SK-N-SH treated with all-trans-retinoic acid at 6 μM for 48 hours (cell line): ENCODE data around the gene CCKAR.

ENCODE experiments used
- ATAC-seq: fragments of 200-7000 bp; cut with Tn5 transposase; 3 replicates; pipeline ENCODE4 v1.9.1; 2020; ENCODE audit warnings: mild to moderate bottlenecking, moderate library complexity
- ARNTL ChIP-seq: fragments of 450-650 bp; formaldehyde crosslinking; IDR thresholded peaks from 2 replicates; pipeline ENCODE4 v1.5.0; 2020; ENCODE audit warnings: low read depth, mild to moderate bottlenecking, moderate library complexity, borderline replicate concordance
- BACH2 ChIP-seq: fragments of 250-450 bp; sonication (Bioruptor Pico); IDR thresholded peaks from 2 replicates; pipeline ENCODE4 v1.9.0; 2021; ENCODE audit warnings: mild to moderate bottlenecking, borderline replicate concordance
- CSDC2 ChIP-seq: fragments of 250-450 bp; sonication (Bioruptor Pico); IDR thresholded peaks from 2 replicates; pipeline ENCODE4 v1.5.0; 2020; ENCODE audit warnings: mild to moderate bottlenecking, moderate library complexity
- CSRNP3 ChIP-seq: fragments of 250-450 bp; sonication (Bioruptor Pico); IDR thresholded peaks from 2 replicates; pipeline ENCODE4 v1.5.1; 2021; ENCODE audit warnings: mild to moderate bottlenecking, moderate library complexity
- ESRRG ChIP-seq: fragments of 250-450 bp; sonication (Bioruptor Pico); IDR thresholded peaks from 2 replicates; pipeline ENCODE4 v1.6.1; 2021; ENCODE audit warnings: mild to moderate bottlenecking
- GLIS3 ChIP-seq: fragments of 250-450 bp; sonication (Bioruptor Pico); IDR thresholded peaks from 2 replicates; pipeline ENCODE4 v1.5.0; 2020; ENCODE audit warnings: mild to moderate bottlenecking, moderate library complexity
- ISL1 ChIP-seq: fragments of 250-450 bp; sonication (Bioruptor Pico); IDR thresholded peaks from 2 replicates; pipeline ENCODE4 v2.1.2; 2022; ENCODE audit warnings: mild to moderate bottlenecking, moderate library complexity
- OSR1 ChIP-seq: fragments of 250-450 bp; sonication (Bioruptor Pico); IDR thresholded peaks from 2 replicates; pipeline ENCODE4 v1.8.0; 2022; ENCODE audit warnings: moderate library complexity, mild to moderate bottlenecking, inconsistent platforms
- PATZ1 ChIP-seq: fragments of 250-450 bp; sonication (Bioruptor Pico); IDR thresholded peaks from 2 replicates; pipeline ENCODE4 v1.8.0; 2020; ENCODE audit warnings: mild to moderate bottlenecking, moderate library complexity, borderline replicate concordance
- POU6F1 ChIP-seq: fragments of 250-450 bp; sonication (Bioruptor Pico); IDR thresholded peaks from 2 replicates; pipeline ENCODE4 v1.8.0; 2021; ENCODE audit warnings: low read depth, mild to moderate bottlenecking, moderate library complexity, borderline replicate concordance
- PPARA ChIP-seq: fragments of 250-450 bp; sonication (Bioruptor Pico); IDR thresholded peaks from 2 replicates; pipeline ENCODE4 v1.5.0; 2020; ENCODE audit warnings: mild to moderate bottlenecking, borderline replicate concordance
- RARB ChIP-seq: fragments of 250-450 bp; sonication (Bioruptor Pico); IDR thresholded peaks from 2 replicates; pipeline ENCODE4 v1.8.0; 2021; ENCODE audit warnings: mild to moderate bottlenecking, moderate library complexity
- SNAI2 ChIP-seq: fragments of 250-450 bp; sonication (Bioruptor Pico); IDR thresholded peaks from 2 replicates; pipeline ENCODE4 v1.5.0; 2020; ENCODE audit warnings: mild to moderate bottlenecking, moderate library complexity
- TCF4 ChIP-seq: fragments of 250-450 bp; sonication (Bioruptor Pico); IDR thresholded peaks from 2 replicates; pipeline ENCODE4 v1.8.0; 2021; ENCODE audit warnings: mild to moderate bottlenecking, moderate library complexity, borderline replicate concordance
- TSHZ2 ChIP-seq: fragments of 250-450 bp; sonication (Bioruptor Pico); IDR thresholded peaks from 2 replicates; pipeline ENCODE4 v1.5.0; 2020; ENCODE audit warnings: mild to moderate bottlenecking, moderate library complexity
- ZC3H10 ChIP-seq: fragments of 250-450 bp; sonication (Bioruptor Pico); IDR thresholded peaks from 2 replicates; pipeline ENCODE4 v1.5.1; 2021; ENCODE audit warnings: mild to moderate bottlenecking, moderate library complexity
- ZFP3 ChIP-seq: fragments of 250-450 bp; sonication (Bioruptor Pico); IDR thresholded peaks from 2 replicates; pipeline ENCODE4 v1.5.0; 2020; ENCODE audit warnings: mild to moderate bottlenecking, moderate library complexity
- ZNF565 ChIP-seq: fragments of 450-650 bp; formaldehyde crosslinking; conservative IDR thresholded peaks from 2 replicates; pipeline ENCODE4 v1.5.0; 2020; ENCODE audit warnings: low read depth, mild to moderate bottlenecking, moderate library complexity
- ZNF70 ChIP-seq: fragments of 450-650 bp; formaldehyde crosslinking; IDR thresholded peaks from 2 replicates; pipeline ENCODE4 v1.5.0; 2020; ENCODE audit warnings: mild to moderate bottlenecking, moderate library complexity
- ZNF8 ChIP-seq: fragments of 450-650 bp; formaldehyde crosslinking; IDR thresholded peaks from 2 replicates; pipeline ENCODE4 v1.5.0; 2020; ENCODE audit warnings: mild to moderate bottlenecking, moderate library complexity

CCKAR gene

GRCh38 chr4:26471890-26472289 is 18.4 kb downstream of the CCKAR start:
- ATAC-seq: no peak

GRCh38 chr4:26468977-26469376 is 21.3 kb downstream of the CCKAR start:
- no peak for ATAC-seq
- TF ChIP-seq ZNF70 (CRISPR knock-in tag): no peak
- no peak for TF ChIP-seq ESRRG (CRISPR knock-in tag)
- TF ChIP-seq RARB: no peak
- no peak for TF ChIP-seq SNAI2
- no peak for TF ChIP-seq ARNTL (CRISPR knock-in tag)
- no peak for TF ChIP-seq CSRNP3 (CRISPR knock-in tag)
- no peak for TF ChIP-seq PATZ1 (CRISPR knock-in tag)
- TF ChIP-seq CSDC2 (CRISPR knock-in tag): no peak
- TF ChIP-seq ISL1 (CRISPR knock-in tag): no peak
- no peak for TF ChIP-seq ZNF8 (CRISPR knock-in tag)
- no peak for TF ChIP-seq TSHZ2 (CRISPR knock-in tag)
- TF ChIP-seq ZFP3 (CRISPR knock-in tag): no peak
- TF ChIP-seq POU6F1 (CRISPR knock-in tag): no peak
- no peak for TF ChIP-seq ZC3H10 (CRISPR knock-in tag)
- no peak for TF ChIP-seq PPARA (CRISPR knock-in tag)
- no peak for TF ChIP-seq ZNF565
- no peak for TF ChIP-seq OSR1 (CRISPR knock-in tag)

More at GRCh38 chr4:26471890-26472289, 18.4 kb downstream of the CCKAR start:
- TF ChIP-seq ESRRG (CRISPR knock-in tag) (no peak), PATZ1 (CRISPR knock-in tag) (no peak), TCF4 (no peak), CSDC2 (CRISPR knock-in tag) (no peak), POU6F1 (CRISPR knock-in tag) (no peak), ZC3H10 (CRISPR knock-in tag) (no peak)

- TF ChIP-seq SNAI2 (no peak), ZNF565 (no peak), BACH2 (CRISPR knock-in tag) (no peak), CSRNP3 (CRISPR knock-in tag) (no peak), ZFP3 (CRISPR knock-in tag) (no peak), OSR1 (CRISPR knock-in tag) (no peak), ISL1 (CRISPR knock-in tag) (no peak), ZNF70 (CRISPR knock-in tag) (no peak), GLIS3 (CRISPR knock-in tag) (no peak), TCF4 (no peak), ZC3H10 (CRISPR knock-in tag) (no peak), RARB (no peak), ZNF8 (CRISPR knock-in tag) (no peak)
Observed at GRCh38 chr4:26468283-26468949, 21.9 kb downstream of the CCKAR start.

More at GRCh38 chr4:26468283-26468949, 21.9 kb downstream of the CCKAR start:
- no peak for ATAC-seq
